ENCODE measurements around the gene APOL2. TPM values are rescaled to one million over a fixed set of nuclear protein-coding genes. Genes with fewer than 3 reads are reported as not detected.

The APOL2 gene
- polyA plus RNA-seq, 1 donor from 2014 or later, result not detected

GRCh38 chr22:36199001-36199551 lies 40.3 kb downstream of the APOL2 start:
- no peaks in the 10 kb centered on the region for H3K27me3 ChIP-seq (ENCODE audit: insufficient read depth, low read depth, low read length)
- no peaks in the 10 kb centered on the region for H3K36me3 ChIP-seq (ENCODE audit: insufficient read depth, low read length)
- no peak overlapping the region for H3K9ac ChIP-seq (ENCODE audit: low read length)
- no peaks in the 10 kb centered on the region for H3K9me2 ChIP-seq (ENCODE audit: insufficient read depth, low read length)
- no peak overlapping the region for H3K27ac ChIP-seq (ENCODE audit: low read length)
- H4K20me1 ChIP-seq (ENCODE audit: insufficient read depth), result no peaks in the 10 kb centered on the region
- H3F3A ChIP-seq (ENCODE audit: insufficient read depth, low read length, poor library complexity, severe bottlenecking), result no peaks in the 10 kb centered on the region
- no peak overlapping the region for H3K4me2 ChIP-seq (ENCODE audit: low read length)
- no peak overlapping the region for H3K4me3 ChIP-seq (ENCODE audit: low read length)
- H2AFZ ChIP-seq (ENCODE audit: low read depth, low read length), result no peak overlapping the region
- TF ChIP-seq CTCF (IDR thresholded peaks at IDR 0.05; ENCODE audit: poor library complexity, severe bottlenecking) (no peak), TAF1 (IDR thresholded peaks at IDR 0.05; ENCODE audit: low read depth) (no peak), REST (IDR thresholded peaks at IDR 0.05; ENCODE audit: borderline replicate concordance) (no peak)
- H3K79me2 ChIP-seq (replicated peaks; ENCODE audit: insufficient read depth, low read length), result no peaks in the 10 kb centered on the region
- H3K9me3 ChIP-seq (ENCODE audit: low read length), result no peaks in the 10 kb centered on the region

- H3K79me2 ChIP-seq (replicated peaks; ENCODE audit: insufficient read depth, low read length), result no peaks in the 10 kb centered on the region
- no peaks in the 10 kb centered on the region for H4K20me1 ChIP-seq (ENCODE audit: insufficient read depth)
- H3K9me2 ChIP-seq (ENCODE audit: insufficient read depth, low read length), result no peaks in the 10 kb centered on the region
- no peak overlapping the region for H3K4me3 ChIP-seq (ENCODE audit: low read length)
- no peak overlapping the region for H3K27ac ChIP-seq (ENCODE audit: low read length)
- H3F3A ChIP-seq (ENCODE audit: insufficient read depth, low read length, poor library complexity, severe bottlenecking), result no peaks in the 10 kb centered on the region
- H3K9me3 ChIP-seq (ENCODE audit: low read length), result no peaks in the 10 kb centered on the region
- H3K27me3 ChIP-seq (ENCODE audit: insufficient read depth, low read depth, low read length), result no peaks in the 10 kb centered on the region
- H3K9ac ChIP-seq (ENCODE audit: low read length), result no peak overlapping the region
- H3K36me3 ChIP-seq (ENCODE audit: insufficient read depth, low read length), result no peaks in the 10 kb centered on the region
- no peak overlapping the region for H3K4me2 ChIP-seq (ENCODE audit: low read length)
- no peak for TF ChIP-seq CTCF (IDR thresholded peaks at IDR 0.05; ENCODE audit: poor library complexity, severe bottlenecking)
- no peak for TF ChIP-seq EZH2 (IDR thresholded peaks at IDR 0.05; ENCODE audit: borderline replicate concordance, insufficient read depth, low read length, poor library complexity, severe bottlenecking)
- no peak for TF ChIP-seq POLR2AphosphoS5 (IDR thresholded peaks at IDR 0.05)
- no peak for TF ChIP-seq RAD21 (conservative IDR thresholded peaks at IDR 0.05)
- no peak for TF ChIP-seq TAF1 (IDR thresholded peaks at IDR 0.05; ENCODE audit: low read depth)
- no peak for TF ChIP-seq MXI1 (conservative IDR thresholded peaks at IDR 0.05; ENCODE audit: poor library complexity, severe bottlenecking)
- H2AFZ ChIP-seq (ENCODE audit: low read depth, low read length), result no peak overlapping the region
Observed at GRCh38 chr22:36198536-36198935, 40.8 kb downstream of the APOL2 start.
